Measurements from ENCODE around the gene NXPE4. TPM values are rescaled to one million over a fixed set of nuclear protein-coding genes. Genes with fewer than 3 reads are reported as not detected.

Gene NXPE4
- total and polyA plus RNA-seq, 2 of the 8 experiments (the other 6 are each of a cell fraction or from before 2014, with no cell fraction given): not detected

- TF ChIP-seq CHD7 (IDR thresholded peaks at IDR 0.05; ENCODE audit: insufficient replicate concordance, low read length) (no peak), RFX5 (IDR thresholded peaks at IDR 0.05; ENCODE audit: borderline replicate concordance, low read depth, low read length) (no peak), BCL11A (IDR thresholded peaks at IDR 0.05; ENCODE audit: low read depth in 2 of 2, low read length in 2 of 2) (no peak), NANOG (IDR thresholded peaks at IDR 0.05; ENCODE audit: insufficient read depth, low read depth, low read length, poor library complexity, severe bottlenecking) (no peak)
These were observed 28.1 kb upstream of the NXPE4 start (continued) for GRCh38 chr11:114623720-114624119.

Measured in H1 (cell line).